Stimulated activated CD4-positive, alpha-beta T cell treated with anti-CD3 and anti-CD28 coated beads, TNF-alpha, amount 100 ng/mL, for 48 hours (primary cell): Measurements from ENCODE around the gene HERC4.
A peak's percentile ranks its signal among the peaks of the same experiment; 100 is the strongest.
"Not testable (repeated sequence)": the region's sequence is repeated elsewhere in the genome, so short reads cannot be mapped to it uniquely, and the experiment has no call there.

Experiments used
- DNase-seq, 3 donors: peaks; one replicate each; pipeline ENCODE4 v3.0.0-alpha.2; 2020; ENCODE audit warnings: low read depth in 3 of 3

Gene HERC4

GRCh38 chr10:68092512-68092911 lies 17.4 kb upstream of the HERC4 start:
- DNase-seq = no peak

- DNase-seq = no peak
Observed at GRCh38 chr10:68090586-68090985, 15.5 kb upstream of the HERC4 start.

DNA sequence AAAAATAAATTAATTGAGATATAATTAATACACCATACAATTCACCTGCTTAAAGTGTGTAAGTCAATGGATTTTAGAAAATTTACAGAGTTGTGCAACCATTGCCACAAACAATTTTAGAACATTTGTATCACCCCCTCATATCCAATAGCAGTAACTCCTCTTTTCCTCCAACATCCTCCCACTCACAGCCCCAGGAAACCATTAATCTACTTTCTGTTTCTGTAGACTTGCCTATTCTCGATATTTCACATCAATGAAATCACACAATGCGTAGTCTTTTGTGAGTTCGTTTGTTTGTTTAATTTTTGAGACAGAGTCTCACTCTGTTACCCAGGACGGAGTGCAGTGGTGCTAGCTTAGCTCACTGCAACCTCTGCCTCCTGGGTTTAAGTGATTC lies 13.7 kb upstream of the HERC4 start:
- DNase-seq = peak in 1 of 3 donors; percentile 7

DNA sequence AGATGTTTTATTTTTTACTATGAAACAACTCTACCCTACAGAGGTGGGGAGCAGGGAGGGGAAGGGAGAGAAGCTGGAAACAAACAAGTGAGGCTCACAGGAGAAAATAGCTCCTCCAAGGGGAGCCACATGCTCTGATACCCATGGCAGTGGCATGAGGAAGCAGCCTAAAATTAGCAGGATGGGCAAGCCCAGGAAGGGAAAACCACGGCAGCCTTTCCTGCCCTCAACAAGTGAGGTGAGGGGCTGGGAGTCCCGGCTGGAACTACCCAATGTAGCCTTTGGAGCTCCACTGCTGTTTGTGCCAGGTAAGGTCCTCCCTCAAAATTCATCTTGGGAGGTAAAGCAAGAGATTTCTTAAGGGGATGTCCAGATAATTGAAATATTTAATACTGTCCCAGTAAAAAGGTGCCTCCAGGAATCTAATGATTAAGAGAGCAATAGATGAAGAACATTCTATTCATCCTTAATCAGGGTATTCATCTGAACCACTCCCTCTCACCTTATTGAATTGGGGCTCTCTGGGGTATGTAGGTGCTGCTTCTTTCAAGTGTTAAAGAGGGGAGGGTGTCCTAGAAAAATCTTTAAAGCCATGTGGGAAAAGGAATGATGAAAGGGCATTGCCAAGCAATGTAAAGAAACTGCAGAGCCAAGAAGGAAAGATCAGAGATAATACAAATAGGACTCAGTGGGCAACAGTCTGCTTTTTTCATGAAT lies 12.8 kb upstream of the HERC4 start:
- no peak for DNase-seq

- no peak for DNase-seq
Observed at GRCh38 chr10:68086910-68087684, 12.0 kb upstream of the HERC4 start.

DNA sequence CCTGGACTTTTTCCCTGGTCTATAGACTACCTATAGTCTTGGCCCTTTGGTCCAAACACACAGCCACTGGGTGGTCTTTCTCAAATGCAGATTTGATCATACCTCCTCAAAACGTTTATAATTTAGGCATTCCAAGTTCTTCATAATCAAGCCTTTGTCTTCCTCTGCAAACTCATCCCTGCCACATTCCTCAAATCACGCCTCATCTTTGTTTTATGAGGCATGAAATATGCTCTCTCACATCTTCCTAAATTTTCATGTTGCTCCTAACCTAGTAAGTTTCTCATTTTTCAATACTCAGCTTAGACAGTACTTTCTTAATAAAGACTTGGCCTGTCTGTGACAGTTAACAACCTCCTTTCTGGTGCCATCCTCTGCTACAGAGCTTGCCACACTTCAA lies 10.9 kb upstream of the HERC4 start:
- DNase-seq = no peak

DNA sequence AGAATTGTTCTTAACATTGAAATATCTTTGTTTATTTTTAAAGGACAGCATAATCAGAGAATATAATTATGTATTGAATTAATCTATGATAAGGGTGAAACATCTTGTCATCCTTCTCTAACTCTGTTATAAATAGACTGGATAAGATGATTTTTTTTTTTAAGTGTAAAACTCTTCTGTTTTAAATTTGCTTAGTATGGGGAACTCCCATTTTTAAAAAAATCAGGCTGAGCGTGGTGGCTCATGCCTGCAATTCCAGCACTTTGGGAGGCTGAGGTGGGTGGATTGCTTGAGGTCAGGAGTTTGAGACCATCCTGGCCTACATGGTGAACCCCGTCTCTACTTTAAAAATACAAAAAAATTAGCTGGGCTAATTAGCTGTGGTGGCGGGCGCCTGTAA lies 9.4 kb upstream of the HERC4 start:
- DNase-seq = no peak

DNA sequence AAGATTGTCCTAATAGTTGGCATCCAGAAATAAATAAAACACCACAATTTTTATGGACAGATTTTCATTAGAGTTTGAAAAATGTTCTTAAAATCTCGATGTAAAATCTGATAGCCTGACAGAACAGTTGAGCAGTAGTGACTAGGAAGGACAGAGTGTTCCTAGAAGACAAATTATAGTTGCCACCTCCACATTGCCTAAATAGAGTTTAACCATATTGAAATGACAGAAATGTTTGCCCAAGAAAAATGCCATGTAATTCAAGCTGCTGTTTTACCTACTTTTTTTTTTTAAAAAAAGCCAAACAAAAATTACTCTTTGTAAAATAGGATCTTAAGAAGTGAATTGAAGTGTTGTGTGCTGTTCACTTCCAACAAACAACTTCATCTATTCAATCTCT lies 8.9 kb upstream of the HERC4 start:
- DNase-seq = no peak

GRCh38 chr10:68082872-68083271 lies 7.8 kb upstream of the HERC4 start:
- DNase-seq = no peak

- no peak for DNase-seq
Observed at GRCh38 chr10:68081916-68082315, 6.8 kb upstream of the HERC4 start.

GRCh38 chr10:68080853-68081431 lies 5.9 kb upstream of the HERC4 start:
- no peak for DNase-seq

DNA sequence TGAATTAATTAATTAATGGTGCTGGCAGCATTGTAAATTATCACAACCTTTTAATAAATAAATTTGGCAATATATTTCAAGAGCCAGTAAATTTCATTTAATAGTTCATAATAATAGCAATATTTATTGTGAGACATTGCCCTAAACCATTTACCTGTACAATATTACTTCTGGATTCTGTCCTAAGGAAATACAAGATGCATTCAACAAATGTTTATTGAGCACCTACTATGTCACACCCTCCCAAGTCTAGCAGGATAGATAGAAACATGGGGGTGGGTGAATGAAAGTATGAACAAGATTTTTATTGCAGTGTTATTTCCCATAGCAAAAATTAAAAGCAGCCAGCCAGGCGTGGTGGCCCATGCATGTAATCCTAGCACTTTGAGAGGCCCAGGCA lies 4.4 kb upstream of the HERC4 start:
- no peak for DNase-seq

GRCh38 chr10:68077026-68077425 lies 1.9 kb upstream of the HERC4 start:
- no peak for DNase-seq

- DNase-seq = not testable (repeated sequence)
Observed at GRCh38 chr10:68076081-68076480, 998 bp upstream of the HERC4 start.

DNA sequence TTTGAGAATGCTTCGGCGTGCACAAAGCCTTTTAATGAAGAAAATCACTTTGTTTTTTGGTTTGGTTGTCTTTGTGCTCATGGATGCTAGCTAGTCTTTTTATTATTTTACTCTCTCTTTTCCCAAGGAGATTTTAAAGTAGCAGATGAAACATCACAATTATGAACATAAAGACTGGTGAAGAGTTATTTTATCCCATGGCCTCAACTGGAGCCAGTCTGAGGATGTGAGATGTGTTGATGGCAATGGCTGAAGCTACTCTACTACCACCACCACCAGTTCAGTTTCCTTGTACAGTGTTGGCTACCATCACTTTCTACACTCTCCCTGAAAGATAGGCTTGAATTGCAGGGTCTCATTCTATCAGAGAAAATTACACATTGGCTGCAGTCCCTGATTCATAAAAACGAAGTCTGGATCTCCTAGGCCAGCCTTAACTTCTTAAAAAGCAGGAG lies 494 bp upstream of the HERC4 start:
- peak in 1 of 3 donors; percentile 5 for DNase-seq

DNA sequence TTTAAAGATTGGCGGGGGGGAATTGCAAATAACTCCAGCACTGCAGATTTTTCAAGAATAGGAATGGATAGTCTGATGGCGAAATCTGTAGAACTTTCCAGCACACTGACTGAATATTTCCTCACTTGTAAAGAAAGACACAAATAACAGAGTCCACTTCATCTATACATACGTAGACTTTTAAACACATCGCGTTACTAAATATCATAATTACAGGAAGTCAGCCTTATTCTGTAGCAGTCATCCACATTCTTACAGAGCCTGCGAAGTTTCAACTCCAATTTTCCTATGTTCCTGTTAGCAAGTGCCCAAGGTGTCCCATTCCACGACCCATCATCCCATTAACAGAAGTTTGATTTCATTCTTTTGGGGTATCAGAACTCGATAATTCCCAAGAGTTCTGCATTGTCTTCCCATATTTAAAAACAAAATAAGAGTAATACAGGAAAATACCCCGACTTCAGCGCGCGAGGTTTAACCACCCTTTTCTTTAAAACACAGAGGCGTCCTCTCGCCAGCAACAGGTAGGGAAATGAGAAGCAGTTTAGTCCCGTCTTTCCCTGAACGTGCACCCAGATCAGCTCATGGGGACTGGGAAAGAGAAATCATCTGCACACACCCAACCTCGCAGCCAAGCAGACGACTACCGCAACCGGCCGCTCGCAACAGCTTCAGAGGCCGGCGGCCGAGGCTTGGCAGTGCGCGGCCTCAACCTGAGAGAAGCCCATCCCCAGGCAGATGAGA lies 880 bp downstream of the HERC4 start:
- DNase-seq = no peak

DNA sequence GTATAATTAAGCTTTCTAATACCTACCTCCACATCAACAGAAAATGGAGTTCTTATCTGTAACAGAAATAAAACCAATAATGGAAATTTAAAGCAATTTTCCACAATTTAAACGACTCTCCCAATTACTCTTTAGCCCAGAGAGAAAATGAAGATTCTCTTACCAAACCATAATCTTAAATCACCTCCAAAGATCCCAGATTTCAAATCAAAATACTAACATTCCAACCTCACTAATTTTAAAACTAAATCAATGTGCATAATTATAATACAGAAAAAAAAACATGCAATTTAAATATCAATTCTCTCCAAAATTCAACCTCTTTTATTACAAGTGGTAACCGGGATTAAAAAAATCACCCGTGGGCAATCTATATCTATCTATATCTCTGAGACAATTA lies 1.5 kb downstream of the HERC4 start:
- DNase-seq = no peak

DNA sequence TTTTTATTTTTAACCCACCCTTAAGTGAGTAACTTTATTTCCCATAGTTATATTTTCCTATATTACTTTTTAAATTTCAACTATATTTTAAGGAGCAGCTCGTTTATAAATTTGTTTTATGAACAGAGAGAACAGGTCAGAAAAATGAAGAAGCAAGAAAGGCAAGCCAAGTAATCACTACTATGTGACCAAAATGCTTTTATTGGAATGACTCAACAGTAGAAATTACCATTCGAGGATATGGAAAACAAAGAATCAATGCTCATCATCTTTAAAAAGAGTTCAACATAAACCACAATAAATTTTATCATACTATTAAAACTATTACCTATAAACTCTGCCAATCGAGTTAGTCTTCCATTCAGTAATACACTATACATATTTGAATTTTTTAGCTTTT lies 7.6 kb downstream of the HERC4 start:
- no peak for DNase-seq

DNA sequence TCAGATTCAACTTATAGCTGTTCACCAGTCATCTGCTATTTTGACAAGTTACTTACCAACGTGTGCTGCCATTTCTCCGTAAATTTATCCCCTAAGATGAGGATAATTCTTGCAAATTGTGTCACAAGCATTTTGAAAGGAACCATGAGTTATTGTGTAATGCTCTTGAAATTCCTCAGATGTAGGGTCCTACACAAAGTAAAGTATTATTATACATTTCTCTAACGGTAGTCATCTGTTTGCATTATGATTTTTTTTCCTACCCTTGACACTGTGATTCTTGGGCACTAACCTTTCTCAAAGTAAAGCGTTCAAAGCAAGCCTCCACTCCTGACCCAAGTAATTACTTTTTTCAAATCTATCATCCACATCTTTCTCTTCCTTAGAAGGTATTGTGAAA lies 8.1 kb downstream of the HERC4 start:
- no peak for DNase-seq

- DNase-seq = no peak
Observed at GRCh38 chr10:68053553-68053952, 21.5 kb downstream of the HERC4 start.

GRCh38 chr10:68052463-68052862 lies 22.6 kb downstream of the HERC4 start:
- no peak for DNase-seq
